Stimulated activated naive CD8-positive, alpha-beta T cell treated with anti-CD3 and anti-CD28 coated beads, Interleukin-15, Interleukin-2, amounts not matched to agents 100 U/mL and 50 U/mL, for 24 hours (primary cell): ENCODE measurements around the gene PAQR5.
"Not testable (repeated sequence)": the region's sequence is repeated elsewhere in the genome, so short reads cannot be mapped to it uniquely, and the experiment has no call there.

Source experiments
- ATAC-seq: fragments of 150-1000 bp; cut with Tn5 transposase; one replicate; pipeline ENCODE4 v1.10.0; 2021
- DNase-seq: peaks from one replicate; pipeline ENCODE4 v3.0.0; 2021

The PAQR5 gene

GRCh38 chr15:69357773-69358771, 59.4 kb downstream of the PAQR5 start:
- no peak for DNase-seq
- ATAC-seq: no peak

- no peak for DNase-seq
- ATAC-seq: no peak
Observed at GRCh38 chr15:69358850-69359249, 60.1 kb downstream of the PAQR5 start.

GRCh38 chr15:69359722-69360121, 61.0 kb downstream of the PAQR5 start:
- DNase-seq: no peak

GRCh38 chr15:69360642-69361041, 61.9 kb downstream of the PAQR5 start:
- ATAC-seq: no peak
- no peak for DNase-seq

More at GRCh38 chr15:69359722-69360121, 61.0 kb downstream of the PAQR5 start:
- no peak for ATAC-seq

GRCh38 chr15:69367236-69367635, 68.5 kb downstream of the PAQR5 start:
- ATAC-seq (no peak), DNase-seq (no peak)

GRCh38 chr15:69369631-69370030, 70.9 kb downstream of the PAQR5 start:
- no peak for DNase-seq
- ATAC-seq: no peak

GRCh38 chr15:69373406-69373805, 74.7 kb downstream of the PAQR5 start:
- DNase-seq (no peak), ATAC-seq (no peak)

- no peak for ATAC-seq
Observed at GRCh38 chr15:69375151-69375790, 76.6 kb downstream of the PAQR5 start.

GRCh38 chr15:69377216-69377970, 78.7 kb downstream of the PAQR5 start:
- ATAC-seq (no peak), DNase-seq (no peak)

More at GRCh38 chr15:69375151-69375790, 76.6 kb downstream of the PAQR5 start:
- no peak for DNase-seq

GRCh38 chr15:69380100-69380725, 81.5 kb downstream of the PAQR5 start:
- ATAC-seq (peak; percentile 40), DNase-seq (no peak)

GRCh38 chr15:69380726-69381105, 82.0 kb downstream of the PAQR5 start:
- ATAC-seq (no peak), DNase-seq (no peak)

GRCh38 chr15:69382176-69382575, 83.5 kb downstream of the PAQR5 start:
- ATAC-seq, DNase-seq: not testable (repeated sequence)

GRCh38 chr15:69384066-69384465, 85.4 kb downstream of the PAQR5 start:
- not testable (repeated sequence) for DNase-seq, ATAC-seq

- ATAC-seq (no peak), DNase-seq (no peak)
Observed at GRCh38 chr15:69384626-69385598, 86.2 kb downstream of the PAQR5 start.

GRCh38 chr15:69385831-69386230, 87.1 kb downstream of the PAQR5 start:
- ATAC-seq (no peak), DNase-seq (no peak)

- DNase-seq (no peak), ATAC-seq (no peak)
Observed at GRCh38 chr15:69386284-69386683, 87.6 kb downstream of the PAQR5 start.

- ATAC-seq (no peak), DNase-seq (no peak)
Observed at GRCh38 chr15:69388260-69388705, 89.6 kb downstream of the PAQR5 start.

GRCh38 chr15:69389426-69389825, 90.7 kb downstream of the PAQR5 start:
- ATAC-seq: no peak
- no peak for DNase-seq

- ATAC-seq (no peak), DNase-seq (no peak)
Observed at GRCh38 chr15:69390575-69390974, 91.9 kb downstream of the PAQR5 start.

- no peak for ATAC-seq
- DNase-seq: no peak
Observed at GRCh38 chr15:69391046-69391757, 92.5 kb downstream of the PAQR5 start.
